ENCODE results near the gene MFSD8.
"Not testable (repeated sequence)": the region's sequence is repeated elsewhere in the genome, so short reads cannot be mapped to it uniquely, and the experiment has no call there.

GRCh38 chr4:127963633-127964398 is 1.2 kb downstream of the MFSD8 start:
- TF ChIP-seq EZH2 (IDR thresholded peaks at IDR 0.05; ENCODE audit: insufficient read depth, low read length); CTCF (IDR thresholded peaks at IDR 0.05; ENCODE audit: insufficient read depth, low read depth, low read length): not testable (repeated sequence)
